Camera-type eye (tissue), 1 donor: Measurements from ENCODE around the gene CST9. TPM values are rescaled to one million over a fixed set of nuclear protein-coding genes. Genes with fewer than 3 reads are reported as not detected.

ENCODE experiments used
- total RNA-seq: library from RNA; depleted of rRNA; stranded (reverse); fragments of >200 nt; gene quantifications from one replicate; pipeline ENCODE4 v1.2.3, GENCODE V29; 2014

The CST9 gene, protein sequence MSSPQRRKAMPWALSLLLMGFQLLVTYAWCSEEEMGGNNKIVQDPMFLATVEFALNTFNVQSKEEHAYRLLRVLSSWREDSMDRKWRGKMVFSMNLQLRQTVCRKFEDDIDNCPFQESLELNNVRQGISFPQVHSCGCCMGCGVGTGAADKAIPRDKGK
- not detected for total RNA-seq

DNA sequence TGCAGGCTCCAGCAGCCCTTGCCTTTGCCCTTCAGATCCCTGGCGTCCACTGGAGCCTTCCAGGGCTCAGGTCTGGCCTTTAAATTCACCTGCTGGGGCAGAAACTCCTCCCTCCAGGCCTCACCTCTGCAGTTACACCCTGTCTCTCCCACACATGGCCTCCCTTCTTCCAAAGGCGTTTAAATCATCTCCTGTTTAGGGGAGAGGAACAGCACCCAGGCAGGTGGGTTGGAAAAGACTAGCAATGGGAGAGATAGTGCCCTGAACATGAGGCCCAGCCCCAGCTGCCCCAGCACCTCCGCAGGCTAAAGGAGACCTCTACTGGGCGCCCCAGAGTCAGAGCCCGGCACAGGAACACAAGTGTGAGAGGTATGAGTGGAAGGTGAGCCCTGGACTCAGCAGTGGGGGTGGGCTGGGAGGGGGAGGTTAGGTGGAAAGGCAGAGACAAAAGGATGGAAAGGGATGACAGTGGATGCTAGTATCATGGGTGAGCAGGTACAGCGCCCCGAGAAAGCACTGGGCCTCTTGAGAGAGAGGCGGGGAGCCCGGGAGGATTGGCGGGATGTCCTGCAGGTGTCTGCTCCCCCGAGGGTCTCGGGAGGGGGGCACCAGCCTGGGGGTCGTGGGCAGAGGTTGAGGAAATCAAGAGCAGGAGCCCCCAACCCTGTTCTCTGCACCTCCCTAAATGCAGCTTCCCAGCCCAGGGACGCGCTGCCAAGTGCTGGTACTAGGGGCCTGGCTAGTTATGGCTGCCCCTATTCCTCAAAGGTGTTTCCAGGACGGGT is at the start of gene CST9:
Gene CST9, minus strand, starts transcription at position 51 of the 785 bp plus-strand sequence. CDS start 53 bp downstream, outside the sequence.

DNA sequence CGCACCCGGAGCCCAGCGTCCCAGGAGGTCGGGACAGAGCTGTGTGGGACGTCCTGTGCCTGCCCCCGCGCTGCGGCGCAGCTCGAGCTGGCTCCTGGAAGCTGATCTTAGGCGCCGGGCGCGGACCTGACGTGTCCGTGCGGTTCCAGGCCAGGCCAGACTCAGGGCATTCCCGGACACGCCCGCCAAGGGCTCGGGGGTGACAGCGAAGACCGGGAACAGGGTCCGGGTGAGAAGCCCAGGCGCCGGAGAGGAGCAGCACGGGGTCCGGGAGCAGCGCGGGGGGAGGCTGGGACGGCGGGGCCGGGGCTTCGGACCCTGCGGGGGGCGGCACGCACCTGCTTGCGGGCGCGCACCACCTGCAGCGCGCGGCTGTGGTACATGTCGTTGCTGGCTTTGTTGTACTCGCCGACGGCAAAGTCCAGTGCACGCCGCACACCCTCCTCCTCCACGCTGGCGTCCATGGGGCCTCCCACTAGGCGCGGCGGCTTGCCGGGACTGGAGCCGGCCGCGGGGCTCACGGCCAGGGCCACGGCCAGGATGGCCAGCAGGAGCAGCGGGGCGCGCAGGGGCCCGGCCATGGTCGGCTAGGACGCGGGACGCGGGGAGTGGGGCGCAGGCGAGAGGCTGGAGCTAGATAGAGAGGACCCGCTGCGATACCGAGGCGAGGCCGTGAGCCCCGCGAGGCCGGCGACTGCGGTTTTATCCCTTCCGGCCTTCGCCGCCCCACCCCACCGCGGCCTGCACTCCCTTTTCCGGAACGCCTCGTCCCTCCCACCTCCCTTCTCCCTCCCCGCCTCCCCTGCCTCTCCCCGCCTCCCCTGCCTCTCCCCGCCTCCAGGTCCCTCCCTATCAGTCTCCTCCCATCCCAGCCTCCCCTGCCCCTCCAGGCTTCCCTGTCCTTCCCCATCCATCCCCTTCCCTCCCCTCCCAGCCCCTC is 31.8 kb upstream of the CST9 start, which contains the start of gene CST3:
Gene CST3, minus strand, starts transcription at position 674 of the 940 bp plus-strand sequence. Its CDS starts 93 bp downstream, at position 581.

GRCh38 chr20:23568320-23568970 is 37.3 kb downstream of the CST9 start, which contains the start of gene CST9L:
CST9L (minus strand) TSS chr20:23568484; CDS start chr20:23568450, 34 bp downstream.

Other genes starting within 250 kb of the CST9 start
- 22.3 TPM for gene GZF1, start 243.7 kb downstream of the CST9 start, total RNA-seq
- gene NAPB, start 184.4 kb downstream of the CST9 start, total RNA-seq, result 82.6 TPM
- not detected for gene CSTL1, start 166.2 kb downstream of the CST9 start, total RNA-seq
- gene CST11, start 153.0 kb downstream of the CST9 start, total RNA-seq, result not detected
- gene CST8, start 114.8 kb downstream of the CST9 start, total RNA-seq, result not detected
- gene CST9L, start 37.4 kb downstream of the CST9 start, total RNA-seq, result not detected
- gene CST3, start 32.0 kb upstream of the CST9 start, total RNA-seq, result 328 TPM
- not detected for gene CST4, start 83.1 kb upstream of the CST9 start, total RNA-seq
- gene CST1, start 145.0 kb upstream of the CST9 start, total RNA-seq, result not detected
- not detected for gene CST2, start 220.8 kb upstream of the CST9 start, total RNA-seq